C4-2B (cell line): ENCODE data around the gene MED15.

Source experiments
- ZFX ChIP-seq: fragments of 450-650 bp; IDR thresholded peaks from 2 replicates; pipeline ENCODE4 v1.6.1; 2017
- TF ChIP-seq, protein P1 (sequence below): fragments of 450-650 bp; conservative IDR thresholded peaks from 2 replicates; pipeline ENCODE4 v1.5.1; 2017; ENCODE audit warnings: mild to moderate bottlenecking

DNA sequence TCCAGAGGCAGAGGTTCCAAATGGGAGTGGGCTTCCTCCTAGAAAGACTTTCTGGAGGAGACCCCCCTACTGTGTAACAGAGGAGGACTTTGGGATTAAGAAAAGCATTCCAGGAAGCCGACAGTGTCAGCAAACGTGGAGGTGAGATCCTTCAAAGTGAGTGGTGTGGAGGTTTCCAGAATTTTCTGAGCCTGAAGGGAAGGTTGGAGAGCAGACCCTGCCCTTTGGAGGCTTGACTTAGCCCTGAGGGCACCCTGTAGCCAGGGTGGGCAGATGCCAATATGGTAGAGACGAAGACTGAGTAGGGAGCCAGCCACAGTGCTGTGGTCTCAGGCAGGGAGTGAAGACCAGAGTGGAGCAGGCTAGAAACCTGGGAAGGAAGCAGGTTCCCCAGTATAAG lies 10.0 kb upstream of the MED15 start:
- TF ChIP-seq, protein P1, sequence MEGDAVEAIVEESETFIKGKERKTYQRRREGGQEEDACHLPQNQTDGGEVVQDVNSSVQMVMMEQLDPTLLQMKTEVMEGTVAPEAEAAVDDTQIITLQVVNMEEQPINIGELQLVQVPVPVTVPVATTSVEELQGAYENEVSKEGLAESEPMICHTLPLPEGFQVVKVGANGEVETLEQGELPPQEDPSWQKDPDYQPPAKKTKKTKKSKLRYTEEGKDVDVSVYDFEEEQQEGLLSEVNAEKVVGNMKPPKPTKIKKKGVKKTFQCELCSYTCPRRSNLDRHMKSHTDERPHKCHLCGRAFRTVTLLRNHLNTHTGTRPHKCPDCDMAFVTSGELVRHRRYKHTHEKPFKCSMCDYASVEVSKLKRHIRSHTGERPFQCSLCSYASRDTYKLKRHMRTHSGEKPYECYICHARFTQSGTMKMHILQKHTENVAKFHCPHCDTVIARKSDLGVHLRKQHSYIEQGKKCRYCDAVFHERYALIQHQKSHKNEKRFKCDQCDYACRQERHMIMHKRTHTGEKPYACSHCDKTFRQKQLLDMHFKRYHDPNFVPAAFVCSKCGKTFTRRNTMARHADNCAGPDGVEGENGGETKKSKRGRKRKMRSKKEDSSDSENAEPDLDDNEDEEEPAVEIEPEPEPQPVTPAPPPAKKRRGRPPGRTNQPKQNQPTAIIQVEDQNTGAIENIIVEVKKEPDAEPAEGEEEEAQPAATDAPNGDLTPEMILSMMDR, result no peak
- TF ChIP-seq ZFX, result no peak
